ENCODE measurements around the gene SPTA1. TPM values are rescaled to one million over a fixed set of nuclear protein-coding genes. Genes with fewer than 3 reads are reported as not detected.

SPTA1 gene
- total RNA-seq, 2 experiments from 2014 or later: 0.31 TPM; not detected in 1

DNA sequence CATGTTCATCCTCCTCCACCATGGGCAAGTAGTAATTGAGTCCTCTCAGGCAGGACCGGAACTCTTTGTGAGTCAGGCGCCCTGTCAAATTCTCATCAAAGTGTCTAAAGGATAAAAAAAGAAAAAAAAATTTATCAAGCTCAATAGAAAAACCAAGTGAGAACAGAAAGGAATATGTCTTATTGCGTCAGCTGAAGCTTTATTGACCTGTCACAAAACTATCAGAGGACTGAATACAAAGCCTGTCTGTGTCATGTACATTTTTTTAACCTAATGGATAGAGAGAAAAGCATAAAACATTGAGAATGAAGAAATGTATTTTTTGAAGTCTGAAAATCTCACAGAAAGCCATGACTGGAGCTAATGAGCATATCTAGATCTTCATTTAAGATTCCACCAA, 72.8 kb downstream of the SPTA1 start:
- POLR2A ChIA-PET: no interaction called here
- Mint-ChIP-seq H3K27ac (no peak overlapping the region), H3K9me3 (no peaks in the 10 kb centered on the region), H3K36me3 (ENCODE audit: low read depth) (no peaks in the 10 kb centered on the region), H3K4me1 (ENCODE audit: low read depth) (peaks cover 4% of the 10 kb centered on the region), H3K27me3 (peaks cover 4% of the 10 kb centered on the region), H3K4me3 (no peak overlapping the region)
- ATAC-seq (no peak), DNase-seq (no peak)
- CTCF ChIA-PET: no interaction called here
- TF ChIP-seq, protein P1, sequence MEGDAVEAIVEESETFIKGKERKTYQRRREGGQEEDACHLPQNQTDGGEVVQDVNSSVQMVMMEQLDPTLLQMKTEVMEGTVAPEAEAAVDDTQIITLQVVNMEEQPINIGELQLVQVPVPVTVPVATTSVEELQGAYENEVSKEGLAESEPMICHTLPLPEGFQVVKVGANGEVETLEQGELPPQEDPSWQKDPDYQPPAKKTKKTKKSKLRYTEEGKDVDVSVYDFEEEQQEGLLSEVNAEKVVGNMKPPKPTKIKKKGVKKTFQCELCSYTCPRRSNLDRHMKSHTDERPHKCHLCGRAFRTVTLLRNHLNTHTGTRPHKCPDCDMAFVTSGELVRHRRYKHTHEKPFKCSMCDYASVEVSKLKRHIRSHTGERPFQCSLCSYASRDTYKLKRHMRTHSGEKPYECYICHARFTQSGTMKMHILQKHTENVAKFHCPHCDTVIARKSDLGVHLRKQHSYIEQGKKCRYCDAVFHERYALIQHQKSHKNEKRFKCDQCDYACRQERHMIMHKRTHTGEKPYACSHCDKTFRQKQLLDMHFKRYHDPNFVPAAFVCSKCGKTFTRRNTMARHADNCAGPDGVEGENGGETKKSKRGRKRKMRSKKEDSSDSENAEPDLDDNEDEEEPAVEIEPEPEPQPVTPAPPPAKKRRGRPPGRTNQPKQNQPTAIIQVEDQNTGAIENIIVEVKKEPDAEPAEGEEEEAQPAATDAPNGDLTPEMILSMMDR (IDR thresholded peaks at IDR 0.05): no peak
- intact Hi-C loops (cut with micrococcal nuclease): no loop called here

DNA sequence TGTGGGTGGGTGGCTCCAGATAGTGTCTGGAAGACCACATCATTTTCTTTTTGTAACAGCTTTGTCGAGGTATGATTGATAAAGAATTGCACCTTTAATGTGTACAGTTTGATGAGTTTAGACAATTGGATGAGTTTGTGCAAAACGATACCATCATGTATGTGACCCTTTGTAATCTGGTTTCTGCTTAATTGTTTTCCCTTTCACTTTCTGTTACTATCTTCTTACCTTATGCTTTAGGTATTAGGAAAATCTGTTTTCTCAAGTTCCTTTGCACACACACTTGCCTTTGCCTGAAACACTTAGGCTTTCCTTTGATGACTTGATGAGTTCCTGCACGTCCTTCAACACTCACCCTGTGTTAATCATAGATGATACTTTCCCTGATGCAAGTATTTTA, 74.6 kb downstream of the SPTA1 start:
- no peaks in the 10 kb centered on the region for H3K36me3 Mint-ChIP-seq (ENCODE audit: low read depth)
- CTCF ChIA-PET: no interaction called here
- intact Hi-C loops (cut with micrococcal nuclease): no loop called here
- H3K27me3 Mint-ChIP-seq: peaks cover 1% of the 10 kb centered on the region
- H3K4me3 Mint-ChIP-seq: no peak overlapping the region
- POLR2A ChIA-PET: no interaction called here
- DNase-seq (no peak), ATAC-seq (no peak)
- H3K4me1 Mint-ChIP-seq (ENCODE audit: low read depth): peaks cover 4% of the 10 kb centered on the region
- TF ChIP-seq, protein P1 (IDR thresholded peaks at IDR 0.05): no peak
- no peaks in the 10 kb centered on the region for H3K9me3 Mint-ChIP-seq
- H3K27ac Mint-ChIP-seq: no peak overlapping the region

DNA sequence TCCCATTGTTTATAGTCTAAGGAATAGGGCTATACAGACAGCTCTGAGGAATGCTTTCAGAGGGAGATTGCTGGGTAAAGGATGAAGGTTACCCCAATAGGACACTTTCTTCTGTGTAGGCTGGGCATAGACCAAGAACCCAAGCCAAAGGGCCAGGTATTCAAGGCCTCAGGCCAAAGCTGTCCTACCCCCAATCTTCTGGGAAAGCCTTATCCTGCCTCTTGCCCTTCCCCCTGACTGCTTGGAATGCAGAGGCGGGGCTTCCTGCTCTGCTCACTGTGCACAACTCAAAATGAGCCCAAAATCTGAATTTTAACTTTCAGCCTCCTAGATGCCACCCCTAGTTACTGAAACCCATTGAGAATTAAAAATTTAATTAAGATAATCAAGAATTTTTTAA, 79.2 kb downstream of the SPTA1 start:
- ChIA-PET CTCF (interaction anchor here (1.0 kb wide), 1 partner anchor 20 kb away, joined by 3 read pairs; no protein-coding TSS in a partner anchor), POLR2A (no interaction called here)
- Mint-ChIP-seq H3K4me3 (no peak overlapping the region), H3K27ac (no peak overlapping the region), H3K36me3 (ENCODE audit: low read depth) (no peaks in the 10 kb centered on the region), H3K4me1 (ENCODE audit: low read depth) (peaks cover 4% of the 10 kb centered on the region), H3K9me3 (no peaks in the 10 kb centered on the region), H3K27me3 (no peaks in the 10 kb centered on the region)
- DNase-seq (no peak), ATAC-seq (no peak)
- TF ChIP-seq, protein P1 (IDR thresholded peaks at IDR 0.05): no peak
- intact Hi-C loops (cut with micrococcal nuclease): no loop called here

DNA sequence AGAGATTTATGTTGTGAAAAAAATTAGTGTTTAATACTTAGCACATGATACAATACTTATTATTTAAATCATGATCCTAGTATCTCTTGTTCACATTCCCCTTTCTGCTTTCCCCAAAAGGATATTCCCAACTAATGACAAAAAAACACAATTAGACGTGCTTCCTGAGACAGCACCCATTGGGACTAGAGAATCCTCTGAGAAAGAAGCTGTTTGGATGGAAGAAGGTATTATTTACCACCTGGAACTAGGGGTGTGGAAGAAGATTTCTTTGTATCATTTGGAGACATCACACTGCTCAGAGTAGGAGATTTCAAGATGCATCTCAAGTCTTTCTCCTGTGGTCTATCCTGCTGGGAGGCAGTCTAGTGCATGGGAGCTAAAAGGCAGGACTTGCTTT, 81.5 kb downstream of the SPTA1 start, which contains the start of gene OR10Z1:
Gene OR10Z1 (plus strand): TSS at position 301 of the 400 bp plus-strand sequence. CDS start 1,171 bp downstream, outside the sequence.
- Mint-ChIP-seq H3K36me3 (ENCODE audit: low read depth) (no peaks in the 10 kb centered on the region), H3K4me3 (no peak within 1 kb of the TSS), H3K4me1 (ENCODE audit: low read depth) (no peaks in the 10 kb centered on the region), H3K27ac (no peak within 1 kb of the TSS), H3K27me3 (no peaks in the 10 kb centered on the region), H3K9me3 (no peaks in the 10 kb centered on the region)
- TF ChIP-seq, protein P1 (IDR thresholded peaks at IDR 0.05): no peak
- DNase-seq (no peak), ATAC-seq (no peak)
- intact Hi-C loops (cut with micrococcal nuclease): no loop called here
- ChIA-PET CTCF (no interaction called here), POLR2A (no interaction called here)

DNA sequence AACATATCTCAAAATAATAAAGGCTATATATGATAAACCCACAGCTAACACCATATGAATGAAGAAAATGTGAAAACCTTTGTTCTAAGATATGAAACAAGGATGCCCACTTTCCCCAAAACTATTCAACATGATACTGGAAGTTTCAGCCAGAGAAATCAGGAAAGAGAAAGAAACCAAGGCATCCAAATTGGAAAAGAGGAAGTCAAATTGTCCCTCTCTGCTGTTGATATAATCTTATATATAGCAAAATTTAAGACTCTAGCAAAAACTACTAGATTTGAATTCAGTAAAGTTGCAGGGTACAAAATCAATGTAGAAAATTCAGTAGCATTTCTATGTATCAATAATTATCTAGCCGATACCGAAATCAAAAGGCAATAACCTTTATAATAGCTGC, 85.8 kb downstream of the SPTA1 start:
- H3K27me3 Mint-ChIP-seq: peaks cover 5% of the 10 kb centered on the region
- ChIA-PET CTCF (no interaction called here), POLR2A (no interaction called here)
- H3K27ac Mint-ChIP-seq: no peak overlapping the region
- H3K4me3 Mint-ChIP-seq: no peak overlapping the region
- peaks cover 6% of the 10 kb centered on the region for H3K36me3 Mint-ChIP-seq (ENCODE audit: low read depth)
- H3K9me3 Mint-ChIP-seq: peaks cover 18% of the 10 kb centered on the region
- intact Hi-C loops (cut with micrococcal nuclease): no loop called here
- no peak for ATAC-seq
- TF ChIP-seq, protein P1 (IDR thresholded peaks at IDR 0.05): no peak
- H3K4me1 Mint-ChIP-seq (ENCODE audit: low read depth): no peaks in the 10 kb centered on the region
- DNase-seq: no peak

All from activated CD8-positive, alpha-beta T cell treated with anti-CD3 and anti-CD28 coated beads for 36 hours (primary cell).